ENCODE data around the gene SLC25A11. TPM values are rescaled to one million over a fixed set of nuclear protein-coding genes. Genes with fewer than 3 reads are reported as not detected.

SLC25A11 gene
- total RNA-seq, 4 donors from 2014 or later: 62.4 to 120 (median 83.9) TPM

GRCh38 chr17:4968486-4969046, 28.7 kb upstream of the SLC25A11 start:
- WGBS, 2 donors (ENCODE audit: low coverage in 1 of 2): 42 to 51% methylated on average over 10 to 23 of the region's 23 CpGs
- no peak for DNase-seq
- H3K4me1 ChIP-seq: peaks cover 14 to 33% (median 26%) of the 10 kb centered on the region in 4 donors
- intact Hi-C loops (cut with DNase I; ENCODE audit: low total_unique reads) (no loop called here), in situ Hi-C loops (cut with MboI; ENCODE audit: low pct_ligation_motif_present in 1 of 4, low pct_unique_long_range_greater_than_20kb in 1 of 4, low sequenced_read_pairs in 3 of 4) (no loop called here)
- H3K4me3 ChIP-seq: peak overlapping the region; percentile 37 to 82 (median 62)
- H3K27ac ChIP-seq: peak overlapping the region; percentile 91 to 98 (median 96)
- H3K9me3 ChIP-seq: no peaks in the 10 kb centered on the region
- H3K36me3 ChIP-seq: peaks cover 0 to 26% (median 5%) of the 10 kb centered on the region in 4 donors
- H3K27me3 ChIP-seq: no peaks in the 10 kb centered on the region
- TF ChIP-seq POLR2A (IDR thresholded peaks at IDR 0.05): no peak

DNA sequence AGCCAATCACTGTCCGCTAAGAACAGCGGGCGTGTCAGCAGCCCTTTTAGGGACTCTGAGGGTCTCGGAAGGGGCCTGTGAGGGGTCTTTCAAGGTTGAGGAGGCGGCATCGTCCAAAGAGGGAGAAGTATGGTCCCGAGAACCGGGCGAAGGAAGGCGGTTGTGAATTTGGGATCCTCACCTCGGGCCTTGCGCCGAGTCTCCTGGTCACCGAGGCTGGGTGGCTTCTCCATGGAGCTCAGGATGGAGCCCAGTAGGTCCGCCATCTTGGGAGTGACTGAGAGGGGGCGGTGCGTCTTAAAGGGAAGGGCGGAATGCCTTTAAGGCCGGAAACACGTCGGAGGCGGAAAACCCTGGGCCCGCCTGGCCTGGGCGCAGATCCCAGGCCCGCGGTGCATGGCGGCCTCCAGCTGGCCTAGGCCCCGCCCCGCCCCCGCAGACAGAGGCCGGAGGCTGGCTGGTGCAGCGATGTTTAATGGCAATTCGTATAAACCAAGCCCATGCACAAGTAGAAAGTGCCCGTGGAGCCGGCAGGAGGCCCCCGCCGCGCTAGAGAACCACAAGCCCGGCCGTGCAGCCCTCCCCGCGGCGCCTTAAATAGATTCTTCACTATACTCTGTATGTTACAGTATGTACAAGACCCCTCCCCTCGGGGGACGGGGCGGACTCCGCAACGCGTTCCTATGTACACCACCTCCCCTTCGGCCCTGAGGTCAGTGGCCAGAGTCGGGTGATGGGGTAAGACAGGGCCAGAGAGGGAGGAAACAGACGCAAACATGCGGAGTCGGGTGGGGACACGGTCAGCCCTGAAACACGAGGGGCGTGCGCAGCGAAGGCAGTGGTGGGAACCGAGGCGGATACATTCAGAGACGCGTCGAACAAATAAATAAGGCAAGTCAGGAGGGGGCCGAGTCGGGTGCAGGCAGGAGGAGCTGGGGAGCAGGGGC, 28.0 kb upstream of the SLC25A11 start, which contains the start of gene SPAG7:
Gene SPAG7 (minus strand): TSS at position 279 of the 947 bp plus-strand sequence. CDS start 13 bp downstream, at position 266.
- WGBS, 2 donors (ENCODE audit: low coverage in 1 of 2): 0 to 1% methylated on average over 3 to 59 of the region's 66 CpGs
- peak; percentile 96 for DNase-seq
- H3K4me1 ChIP-seq: peaks cover 14 to 33% (median 26%) of the 10 kb centered on the region in 4 donors
- peak within 1 kb of the TSS; percentile 52 to 82 (median 62) for H3K4me3 ChIP-seq
- no peaks in the 10 kb centered on the region for H3K9me3 ChIP-seq
- H3K27ac ChIP-seq: peak within 1 kb of the TSS; percentile 91 to 98 (median 96)
- intact Hi-C loops (cut with DNase I; ENCODE audit: low total_unique reads): no loop called here
- TF ChIP-seq POLR2A (IDR thresholded peaks at IDR 0.05): peak; percentile 79
- TF ChIP-seq, protein P1, sequence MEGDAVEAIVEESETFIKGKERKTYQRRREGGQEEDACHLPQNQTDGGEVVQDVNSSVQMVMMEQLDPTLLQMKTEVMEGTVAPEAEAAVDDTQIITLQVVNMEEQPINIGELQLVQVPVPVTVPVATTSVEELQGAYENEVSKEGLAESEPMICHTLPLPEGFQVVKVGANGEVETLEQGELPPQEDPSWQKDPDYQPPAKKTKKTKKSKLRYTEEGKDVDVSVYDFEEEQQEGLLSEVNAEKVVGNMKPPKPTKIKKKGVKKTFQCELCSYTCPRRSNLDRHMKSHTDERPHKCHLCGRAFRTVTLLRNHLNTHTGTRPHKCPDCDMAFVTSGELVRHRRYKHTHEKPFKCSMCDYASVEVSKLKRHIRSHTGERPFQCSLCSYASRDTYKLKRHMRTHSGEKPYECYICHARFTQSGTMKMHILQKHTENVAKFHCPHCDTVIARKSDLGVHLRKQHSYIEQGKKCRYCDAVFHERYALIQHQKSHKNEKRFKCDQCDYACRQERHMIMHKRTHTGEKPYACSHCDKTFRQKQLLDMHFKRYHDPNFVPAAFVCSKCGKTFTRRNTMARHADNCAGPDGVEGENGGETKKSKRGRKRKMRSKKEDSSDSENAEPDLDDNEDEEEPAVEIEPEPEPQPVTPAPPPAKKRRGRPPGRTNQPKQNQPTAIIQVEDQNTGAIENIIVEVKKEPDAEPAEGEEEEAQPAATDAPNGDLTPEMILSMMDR (IDR thresholded peaks at IDR 0.05): peak in 2 of 5 experiments; percentile 23 to 27
- peak; percentile 65 to 91 (median 89) for TF ChIP-seq POLR2AphosphoS5 (IDR thresholded peaks at IDR 0.05)
- no peak for TF ChIP-seq EP300 (IDR thresholded peaks at IDR 0.05; ENCODE audit: low read depth)
- in situ Hi-C loops (cut with MboI; ENCODE audit: low pct_ligation_motif_present in 1 of 4, low pct_unique_long_range_greater_than_20kb in 1 of 4, low sequenced_read_pairs in 3 of 4): no loop called here
- peaks cover 0 to 21% (median 4%) of the 10 kb centered on the region in 4 donors for H3K36me3 ChIP-seq
- H3K27me3 ChIP-seq: no peaks in the 10 kb centered on the region

DNA sequence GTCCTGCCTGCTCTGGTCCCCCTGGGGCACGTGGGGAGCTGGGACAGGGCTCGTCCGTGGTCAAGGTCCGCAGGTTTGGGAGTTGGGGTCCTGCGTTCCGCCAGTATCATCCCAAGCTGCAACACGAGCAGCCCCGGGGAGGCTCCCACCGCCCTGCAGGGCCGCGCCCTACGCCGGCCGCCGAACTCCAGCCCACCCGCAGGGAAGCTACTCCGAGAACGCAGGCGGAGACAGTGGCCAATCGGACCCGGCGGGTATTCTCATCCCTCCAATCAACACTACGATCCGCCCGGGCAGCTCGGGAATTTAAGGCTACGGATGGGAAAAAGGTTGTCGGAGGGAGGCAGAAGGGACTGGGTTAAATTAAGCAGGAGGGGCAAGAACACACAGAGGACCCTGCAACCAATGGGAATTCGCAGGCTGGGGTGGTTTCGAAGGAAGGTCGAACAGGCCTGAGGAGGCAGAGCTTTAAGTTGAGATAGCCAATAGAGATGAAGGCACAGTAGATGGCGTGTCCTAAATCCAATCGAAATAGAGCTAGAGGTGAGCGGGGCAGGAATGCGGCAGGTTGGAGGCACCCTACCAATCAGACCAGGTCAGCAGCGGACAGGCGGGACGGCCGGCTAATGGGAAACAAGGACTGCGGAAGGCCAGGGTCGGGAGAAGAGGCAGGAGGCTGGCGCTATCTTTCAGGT, 27.1 kb upstream of the SLC25A11 start:
- intact Hi-C loops (cut with DNase I; ENCODE audit: low total_unique reads): no loop called here
- in situ Hi-C loops (cut with MboI; ENCODE audit: low pct_ligation_motif_present in 1 of 4, low pct_unique_long_range_greater_than_20kb in 1 of 4, low sequenced_read_pairs in 3 of 4): no loop called here
- no peaks in the 10 kb centered on the region for H3K27me3 ChIP-seq
- peak overlapping the region; percentile 91 to 98 (median 96) for H3K27ac ChIP-seq
- TF ChIP-seq POLR2A (IDR thresholded peaks at IDR 0.05) (peak; percentile 32), EP300 (IDR thresholded peaks at IDR 0.05; ENCODE audit: low read depth) (no peak), POLR2AphosphoS5 (IDR thresholded peaks at IDR 0.05) (peak; percentile 25 to 56 (median 44))
- DNase-seq: peak; percentile 98
- peak overlapping the region; percentile 52 to 82 (median 62) for H3K4me3 ChIP-seq
- WGBS, 2 donors (ENCODE audit: low coverage in 1 of 2): 0% methylated on average over 10 to 40 of the region's 42 CpGs
- H3K4me1 ChIP-seq: peaks cover 14 to 33% (median 26%) of the 10 kb centered on the region in 4 donors
- peaks cover 0 to 16% (median 3%) of the 10 kb centered on the region in 4 donors for H3K36me3 ChIP-seq
- H3K9me3 ChIP-seq: no peaks in the 10 kb centered on the region

- no peak for TF ChIP-seq POLR2A (IDR thresholded peaks at IDR 0.05)
- no peak for TF ChIP-seq EP300 (IDR thresholded peaks at IDR 0.05; ENCODE audit: low read depth)
- TF ChIP-seq POLR2AphosphoS5 (IDR thresholded peaks at IDR 0.05): no peak
- TF ChIP-seq, protein P1 (IDR thresholded peaks at IDR 0.05): no peak
- in situ Hi-C loops (cut with MboI; ENCODE audit: low pct_ligation_motif_present in 1 of 4, low pct_unique_long_range_greater_than_20kb in 1 of 4, low sequenced_read_pairs in 3 of 4): no loop called here
- intact Hi-C loops (cut with DNase I; ENCODE audit: low total_unique reads): no loop called here
- Histone ChIP-seq H3K4me1 (peaks cover 14 to 33% (median 26%) of the 10 kb centered on the region in 4 donors), H3K27ac (peak overlapping the region; percentile 91 to 98 (median 96)), H3K27me3 (no peaks in the 10 kb centered on the region), H3K9me3 (no peaks in the 10 kb centered on the region), H3K4me3 (no peak overlapping the region), H3K36me3 (peaks cover 0 to 9% (median 3%) of the 10 kb centered on the region in 4 donors)
- no peak for DNase-seq
- 97% methylated on average over 12 to 15 of the region's 15 CpGs for WGBS, 2 donors (ENCODE audit: low coverage in 1 of 2)
Observed at GRCh38 chr17:4965311-4965986, 25.6 kb upstream of the SLC25A11 start.

All from transverse colon (tissue), 4 donors.